K562 (cell line): ENCODE data around the gene FBXO46. TPM values are rescaled to one million over a fixed set of nuclear protein-coding genes. Genes with fewer than 3 reads are reported as not detected.

Experiments used
- ATAC-seq: fragments of 200-7000 bp; cut with Tn5 transposase; 3 replicates; pipeline ENCODE4 v1.9.1; 2020; ENCODE audit warnings: moderate library complexity
- BruUV-seq: library from RNA; stranded (reverse); fragments of 400-500 nt; replicated peaks from 2 replicates; lab custom pipeline; 2021; lab: Mats Ljungman, UMichigan
- CTCF ChIA-PET: fragments of 300-600 bp; formaldehyde crosslinking; extraction: SDS; loops from one replicate; lab custom pipeline; 2021; ENCODE audit warnings: low intra/inter-chr PET ratio; lab: Yijun Ruan, JAX
- POLR2A ChIA-PET: fragments of 300-600, 350-650 bp; sonication (Branson Sonifier 250); formaldehyde crosslinking; extraction: SDS; loops from one replicate; lab custom pipeline; 2021; ENCODE audit warnings: antibody characterized with exemption, inconsistent platforms; lab: Yijun Ruan, JAX
- DNase-seq, 4 experiments: peaks; one replicate each; pipeline versions ENCODE4 v3.0.0 to v3.0.0-alpha.2; 2011 to 2018; ENCODE audit warnings: low spot score in 3 of 4, mixed read lengths in 3 of 4; ENCODE audit errors: extremely low read depth in 1 of 4
- FAIRE-seq: peaks from 2 replicates; lab custom pipeline; 2011; peaks lifted over from hg19 to GRCh38; lab: Jason Lieb, UNC
- H2AFZ ChIP-seq: 2 replicates; pipeline ENCODE4 v1.6.0; 2011; ENCODE audit warnings: low read depth, low read length, control low read depth, inconsistent platforms
- H3K27ac ChIP-seq: fragments of 200-600 bp; 3 replicates; pipeline ENCODE4 v1.8.0; 2011; ENCODE audit warnings: low read depth, mild to moderate bottlenecking, control low read depth, inconsistent platforms, low read length, moderate library complexity, mixed read lengths; ENCODE audit errors: extremely low read depth
- H3K27me3 ChIP-seq, 2 experiments: fragments of 300-600 bp in 1 of 2; 2 replicates in 1 of 2; 3 replicates in 1 of 2; pipeline versions ENCODE4 v1.6.0 to v1.8.0; 2011; ENCODE audit warnings: inconsistent platforms in 2 of 2, low read length in 2 of 2, mild to moderate bottlenecking in 1 of 2, mixed read lengths in 1 of 2, moderate library complexity in 1 of 2; ENCODE audit not compliant: control insufficient read depth in 2 of 2, insufficient read depth in 2 of 2
- H3K36me3 ChIP-seq: fragments of 300-600 bp; 3 replicates; pipeline ENCODE4 v1.8.0; 2011; ENCODE audit warnings: mild to moderate bottlenecking, low read length, inconsistent platforms; ENCODE audit not compliant: control insufficient read depth, insufficient read depth
- H3K4me1 ChIP-seq, 2 experiments: fragments of 200-600 bp in 1 of 2; replicated peaks in 1 of 2; 2 replicates in 1 of 2; 3 replicates in 1 of 2; pipeline versions ENCODE4 v1.5.1 to v1.8.0; 2011; ENCODE audit warnings: inconsistent platforms in 2 of 2, low read length in 2 of 2, mild to moderate bottlenecking in 1 of 2, mixed read lengths in 1 of 2, moderate library complexity in 1 of 2; ENCODE audit not compliant: control insufficient read depth in 2 of 2, insufficient read depth in 2 of 2
- H3K4me2 ChIP-seq: 2 replicates; pipeline ENCODE4 v1.6.1; 2011; ENCODE audit warnings: low read length, control low read depth, inconsistent platforms, mixed read lengths; ENCODE audit not compliant: insufficient read depth
- H3K4me3 ChIP-seq: fragments of 200-600 bp; sonication (generic), shearing (Covaris generic); 2 replicates; pipeline ENCODE4 v1.5.1; 2016; ENCODE audit warnings: control low read depth, inconsistent platforms
- H3K79me2 ChIP-seq: fragments of 200-600 bp; 3 replicates; pipeline ENCODE4 v1.8.0; 2011; ENCODE audit warnings: low read length, inconsistent platforms; ENCODE audit not compliant: control insufficient read depth, insufficient read depth
- H3K9ac ChIP-seq, 2 experiments: 2 replicates each; pipeline versions ENCODE4 v1.6.0 to v1.6.1; 2011; ENCODE audit warnings: low read depth in 2 of 2, low read length in 2 of 2, control low read depth in 1 of 2, inconsistent platforms in 1 of 2, mild to moderate bottlenecking in 1 of 2, mixed read lengths in 1 of 2; ENCODE audit not compliant: insufficient read depth in 1 of 2
- H3K9me1 ChIP-seq: one replicate; pipeline ENCODE4 v1.6.0; 2011; ENCODE audit warnings: inconsistent platforms, mild to moderate bottlenecking, low read length, moderate library complexity; ENCODE audit not compliant: control insufficient read depth, insufficient read depth
- H3K9me3 ChIP-seq: replicated peaks from 2 replicates; pipeline ENCODE4 v1.5.1; 2011; ENCODE audit warnings: low read depth, low read length, inconsistent platforms; ENCODE audit not compliant: control insufficient read depth, insufficient read depth
- H4K20me1 ChIP-seq: replicated peaks from 2 replicates; pipeline ENCODE4 v1.6.1; 2011; ENCODE audit warnings: low read length, inconsistent platforms, mixed read lengths; ENCODE audit not compliant: control insufficient read depth, insufficient read depth
- CSDE1 ChIP-seq, 2 experiments: fragments of 450-650 bp; IDR thresholded peaks; 2 replicates each; pipeline ENCODE4 v1.6.1; 2016; ENCODE audit warnings: mild to moderate bottlenecking in 1 of 2
- EGR1 ChIP-seq: fragments of 450-650 bp; conservative IDR thresholded peaks from 2 replicates; pipeline ENCODE4 v1.6.1; 2017; ENCODE audit warnings: mild to moderate bottlenecking
- FOXM1 ChIP-seq, 2 experiments: fragments of 450-650 bp in 1 of 2; sonication (generic) in 1 of 2; formaldehyde crosslinking in 1 of 2; IDR thresholded peaks; 2 replicates each; pipeline versions ENCODE4 v1.6.1 to v1.9.0; 2017 to 2022; ENCODE audit warnings: low read depth in 2 of 2, mild to moderate bottlenecking in 2 of 2, missing genetic modification reagents in 1 of 2, moderate library complexity in 1 of 2
- HDAC1 ChIP-seq, 2 experiments: fragments of 450-650 bp; IDR thresholded peaks; 2 replicates each; pipeline ENCODE4 v1.6.1; 2016 to 2017; ENCODE audit warnings: inconsistent platforms in 1 of 2, mild to moderate bottlenecking in 1 of 2, moderate library complexity in 1 of 2
- HSF4 ChIP-seq: fragments of 250-450 bp; sonication (Bioruptor Pico); IDR thresholded peaks from 2 replicates; pipeline ENCODE4 v2.1.2; 2022; ENCODE audit warnings: mild to moderate bottlenecking, moderate library complexity, borderline replicate concordance
- MAFF ChIP-seq: IDR thresholded peaks from 2 replicates; pipeline ENCODE4 v1.6.1; 2012; ENCODE audit warnings: low read length, improper control_type of control experiment
- PPARD ChIP-seq: fragments of 250-450 bp; sonication (Bioruptor Pico); IDR thresholded peaks from 2 replicates; pipeline ENCODE4 v1.8.0; 2022; ENCODE audit warnings: inconsistent platforms, mild to moderate bottlenecking, moderate library complexity
- PURB ChIP-seq: sonication (generic); formaldehyde crosslinking; IDR thresholded peaks from 2 replicates; pipeline ENCODE4 v1.9.0; 2021; ENCODE audit warnings: low read depth, mild to moderate bottlenecking, missing genetic modification reagents
- RBM17 ChIP-seq: fragments of 200-400 bp; formaldehyde crosslinking; IDR thresholded peaks from 2 replicates; pipeline ENCODE4 v1.6.1; 2017; ENCODE audit warnings: low read depth, mild to moderate bottlenecking, low read length, borderline replicate concordance
- RBM25 ChIP-seq: fragments of 200-400 bp; formaldehyde crosslinking; IDR thresholded peaks from 2 replicates; pipeline ENCODE4 v1.6.1; 2018; ENCODE audit warnings: low read length, low read depth, moderate library complexity; ENCODE audit not compliant: severe bottlenecking
- SPI1 ChIP-seq: IDR thresholded peaks from 2 replicates; pipeline ENCODE4 v1.6.1; 2011; ENCODE audit warnings: low read depth, low read length, control low read depth, borderline replicate concordance
- SRSF9 ChIP-seq: fragments of 200-400 bp; formaldehyde crosslinking; IDR thresholded peaks from 2 replicates; pipeline ENCODE4 v1.6.1; 2017; ENCODE audit warnings: low read depth, low read length, borderline replicate concordance
- YY1 ChIP-seq, 3 experiments: IDR thresholded peaks; 2 replicates each; pipeline ENCODE4 v1.6.1; 2011; ENCODE audit warnings: low read length in 2 of 3, mild to moderate bottlenecking in 2 of 3, moderate library complexity in 2 of 3, borderline replicate concordance in 1 of 3, control low read depth in 1 of 3, low read depth in 1 of 3; ENCODE audit not compliant: insufficient read depth in 3 of 3, insufficient replicate concordance in 2 of 3, control insufficient read depth in 1 of 3, insufficient read length in 1 of 3; ENCODE audit errors: extremely low read depth in 1 of 3
- ZNF41 ChIP-seq: fragments of 250-450 bp; sonication (Bioruptor Pico); conservative IDR thresholded peaks from 2 replicates; pipeline ENCODE4 v1.4.0; 2020; ENCODE audit warnings: mild to moderate bottlenecking
- WGBS: fragments of 100-300 bp; shearing (Covaris generic); methylation state at CpG from one replicate; pipeline ENCODE4 v1.1.6; 2016; ENCODE audit warnings: low coverage, mixed read lengths; ENCODE audit not compliant: insufficient coverage; ENCODE audit errors: missing lambda C conversion rate; 5-methylcytosine and 5-hydroxymethylcytosine counted together
- in situ Hi-C: fragments of 300-500 bp; cut with MboI; formaldehyde crosslinking; loops from 4 replicates; pipeline ENCODE4 v1.15.0; 2018; ENCODE audit warnings: inconsistent platforms, mixed read lengths
- intact Hi-C: fragments of 100-400 bp; cut with micrococcal nuclease; formaldehyde crosslinking; loops from 2 replicates; pipeline ENCODE4 v1.14.2; 2022
- polyA plus RNA-seq, 8 experiments: library from polyadenylated mRNA; depleted of rRNA in 4 of 8; stranded (reverse) in 5 of 8; unstranded in 3 of 8; fragments of >200 nt; fragmentation: Nextera tagmentation in 2 of 8; fragmentation: Illumina TruSeq in 1 of 8; extraction: Ambion mirVana in 2 of 8; extraction: Trizol in 1 of 8; gene quantifications; 2 replicates each; pipeline versions ENCODE4 v1.2.1 to v1.2.3, GENCODE V29; 2011 to 2014; ENCODE audit warnings: inconsistent platforms in 1 of 8, missing spikeins in 1 of 8
- total RNA-seq, 7 experiments: library from RNA; depleted of rRNA in 6 of 7; stranded (reverse); fragments of >200 nt in 6 of 7; fragmentation: Illumina TruSeq in 2 of 7; extraction: Trizol in 2 of 7; gene quantifications; 2 replicates each; pipeline versions ENCODE4 v1.2.1 to v1.2.3, GENCODE V29; 2011 to 2021; ENCODE audit warnings: low replicate concordance in 1 of 7
- TF ChIP-seq, protein P1 (sequence below): fragments of 450-650 bp; formaldehyde crosslinking; IDR thresholded peaks from 2 replicates; pipeline ENCODE4 v1.4.0; 2020; ENCODE audit warnings: mild to moderate bottlenecking
- TF ChIP-seq, protein P2 (sequence below): fragments of 250-450 bp; sonication (Bioruptor Pico); IDR thresholded peaks from 2 replicates; pipeline ENCODE4 v1.8.0; 2022; ENCODE audit warnings: inconsistent platforms

Gene FBXO46
- total and polyA plus RNA-seq, 9 of the 15 experiments (the other 6 are each of a cell fraction or from before 2014, with no cell fraction given): 1.5 to 36.1 (median 7.3) TPM

DNA sequence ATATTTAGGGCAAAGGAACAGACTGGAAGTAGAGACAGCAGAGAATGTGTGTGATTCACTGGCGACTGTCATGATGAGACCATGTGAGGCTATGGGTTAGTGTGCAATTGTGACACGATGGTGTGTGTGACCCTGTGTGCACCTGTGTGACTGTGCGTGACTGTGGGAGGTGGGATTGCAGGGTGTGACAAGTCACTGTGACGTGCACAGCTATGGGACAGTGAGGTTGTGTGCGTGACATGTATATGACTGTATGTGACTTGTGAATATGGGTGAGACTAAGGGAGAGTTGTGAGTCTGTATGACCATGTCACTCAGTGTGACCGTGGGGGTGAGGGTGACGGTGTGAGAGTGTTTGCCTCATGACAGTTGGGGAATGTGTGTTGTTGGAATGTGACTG lies 66.1 kb downstream of the FBXO46 start:
- no peak for DNase-seq
- CTCF ChIA-PET: no interaction called here

DNA sequence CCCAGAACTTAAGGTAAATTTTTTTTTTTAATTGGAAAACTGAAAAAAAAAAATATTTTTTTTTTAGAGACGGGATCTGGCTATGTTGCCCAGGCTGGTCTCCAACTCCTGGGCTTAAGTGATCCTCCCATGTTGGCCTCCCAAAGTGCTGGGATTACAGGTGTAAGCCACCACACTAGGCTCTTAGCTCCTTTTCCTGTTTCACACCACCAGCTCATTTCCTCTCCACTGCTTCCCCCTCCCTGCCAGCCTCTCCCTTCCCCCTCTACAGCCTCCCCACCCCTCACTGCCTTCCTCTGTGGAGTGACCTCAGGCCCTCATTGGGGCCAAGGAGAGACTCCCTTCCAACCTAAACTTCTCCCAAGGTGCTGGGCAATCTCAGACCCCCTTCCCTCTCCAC lies 66.9 kb downstream of the FBXO46 start:
- Histone ChIP-seq H3K9me1 (no peaks in the 10 kb centered on the region), H3K4me3 (no peak overlapping the region), H3K4me1 (peaks cover 5 to 20% of the 10 kb centered on the region in 2 experiments; a peak in 4 of 5 replicates), H3K9ac (no peak overlapping the region; a peak in 1 of 4 replicates), H3K79me2 (peaks cover 8% of the 10 kb centered on the region), H3K36me3 (no peaks in the 10 kb centered on the region), H3K4me2 (no peak overlapping the region), H3K27me3 (no peaks in the 10 kb centered on the region; a peak in 1 of 5 replicates), H3K9me3 (no peaks in the 10 kb centered on the region), H2AFZ (no peak overlapping the region), H4K20me1 (no peaks in the 10 kb centered on the region), H3K27ac (no peak overlapping the region)
- peak in 1 of 4 experiments; percentile 18 for DNase-seq
- in situ Hi-C loops: no loop called here
- 100% methylated on average over 1 of the region's 1 CpG for WGBS
- no TSS peak for BruUV-seq
- intact Hi-C loops: no loop called here
- ATAC-seq: no peak
- FAIRE-seq: no peak
- ChIA-PET CTCF (no interaction called here), POLR2A (interaction anchor here (0.5 kb wide), 1 partner anchor 152 kb away, joined by 4 read pairs; no protein-coding TSS in a partner anchor)
- TF ChIP-seq, protein P1, sequence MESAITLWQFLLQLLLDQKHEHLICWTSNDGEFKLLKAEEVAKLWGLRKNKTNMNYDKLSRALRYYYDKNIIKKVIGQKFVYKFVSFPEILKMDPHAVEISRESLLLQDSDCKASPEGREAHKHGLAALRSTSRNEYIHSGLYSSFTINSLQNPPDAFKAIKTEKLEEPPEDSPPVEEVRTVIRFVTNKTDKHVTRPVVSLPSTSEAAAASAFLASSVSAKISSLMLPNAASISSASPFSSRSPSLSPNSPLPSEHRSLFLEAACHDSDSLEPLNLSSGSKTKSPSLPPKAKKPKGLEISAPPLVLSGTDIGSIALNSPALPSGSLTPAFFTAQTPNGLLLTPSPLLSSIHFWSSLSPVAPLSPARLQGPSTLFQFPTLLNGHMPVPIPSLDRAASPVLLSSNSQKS (CRISPR knock-in tag): no peak
- TF ChIP-seq MAFF (no peak), PURB (CRISPR knock-in tag) (no peak), RBM25 (peak; percentile 45), ZNF41 (CRISPR knock-in tag) (no peak), SRSF9 (no peak), YY1 (IDR thresholded peaks at IDR 0.05; ENCODE audit: borderline replicate concordance in 1 of 3, control insufficient read depth in 1 of 3, extremely low read depth in 1 of 3, insufficient read depth in 3 of 3, insufficient read length in 1 of 3, insufficient replicate concordance in 2 of 3, low read depth in 1 of 3, low read length in 2 of 3) (no peak), EGR1 (no peak)
- TF ChIP-seq, protein P2, sequence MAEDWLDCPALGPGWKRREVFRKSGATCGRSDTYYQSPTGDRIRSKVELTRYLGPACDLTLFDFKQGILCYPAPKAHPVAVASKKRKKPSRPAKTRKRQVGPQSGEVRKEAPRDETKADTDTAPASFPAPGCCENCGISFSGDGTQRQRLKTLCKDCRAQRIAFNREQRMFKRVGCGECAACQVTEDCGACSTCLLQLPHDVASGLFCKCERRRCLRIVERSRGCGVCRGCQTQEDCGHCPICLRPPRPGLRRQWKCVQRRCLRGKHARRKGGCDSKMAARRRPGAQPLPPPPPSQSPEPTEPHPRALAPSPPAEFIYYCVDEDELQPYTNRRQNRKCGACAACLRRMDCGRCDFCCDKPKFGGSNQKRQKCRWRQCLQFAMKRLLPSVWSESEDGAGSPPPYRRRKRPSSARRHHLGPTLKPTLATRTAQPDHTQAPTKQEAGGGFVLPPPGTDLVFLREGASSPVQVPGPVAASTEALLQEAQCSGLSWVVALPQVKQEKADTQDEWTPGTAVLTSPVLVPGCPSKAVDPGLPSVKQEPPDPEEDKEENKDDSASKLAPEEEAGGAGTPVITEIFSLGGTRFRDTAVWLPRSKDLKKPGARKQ (CRISPR knock-in tag): no peak

More for the DNA sequence above, 66.1 kb downstream of the FBXO46 start:
- TF ChIP-seq RBM17 (no peak), FOXM1 (IDR thresholded peaks at IDR 0.05; ENCODE audit: low read depth) (no peak), FOXM1 (CRISPR knock-in tag; IDR thresholded peaks at IDR 0.05; ENCODE audit: low read depth) (no peak), CSDE1 (IDR thresholded peaks at IDR 0.05) (no peak), RBM25 (no peak), HSF4 (CRISPR knock-in tag) (no peak), PPARD (no peak), SPI1 (no peak), HDAC1 (IDR thresholded peaks at IDR 0.05) (0 out of 4 replicates have a peak, but pooled peaks of 1 of the 2 experiments have one; percentile 17)
- TF ChIP-seq, all 486 proteins: peak for 1
- FAIRE-seq (no peak), ATAC-seq (no peak)
- H3K9me3 ChIP-seq: no peaks in the 10 kb centered on the region
- no peak overlapping the region for H3K4me2 ChIP-seq
- no peak overlapping the region for H3K4me3 ChIP-seq
- no peaks in the 10 kb centered on the region for H3K9me1 ChIP-seq
- H3K36me3 ChIP-seq: no peaks in the 10 kb centered on the region
- H2AFZ ChIP-seq: peak overlapping the region; percentile 35; the same call in 1 of the 2 replicates
- intact Hi-C loops: no loop called here
- BruUV-seq: no TSS peak
- peak overlapping the region in 1 of 2 experiments; percentile 9; a peak in 1 of 4 replicates for H3K9ac ChIP-seq
- peaks cover 16% of the 10 kb centered on the region for H3K79me2 ChIP-seq
- H4K20me1 ChIP-seq: no peaks in the 10 kb centered on the region
- WGBS: 74% methylated on average over 7 of the region's 7 CpGs
- H3K4me1 ChIP-seq: peaks cover 5 to 23% of the 10 kb centered on the region in 2 experiments; a peak in 4 of 5 replicates
- POLR2A ChIA-PET: no interaction called here
- no peaks in the 10 kb centered on the region; a peak in 1 of 5 replicates for H3K27me3 ChIP-seq
- H3K27ac ChIP-seq: no peak overlapping the region; the same call in 2 of the 3 replicates
- in situ Hi-C loops: no loop called here
